ENCODE results near the gene RSPO1.

DNA sequence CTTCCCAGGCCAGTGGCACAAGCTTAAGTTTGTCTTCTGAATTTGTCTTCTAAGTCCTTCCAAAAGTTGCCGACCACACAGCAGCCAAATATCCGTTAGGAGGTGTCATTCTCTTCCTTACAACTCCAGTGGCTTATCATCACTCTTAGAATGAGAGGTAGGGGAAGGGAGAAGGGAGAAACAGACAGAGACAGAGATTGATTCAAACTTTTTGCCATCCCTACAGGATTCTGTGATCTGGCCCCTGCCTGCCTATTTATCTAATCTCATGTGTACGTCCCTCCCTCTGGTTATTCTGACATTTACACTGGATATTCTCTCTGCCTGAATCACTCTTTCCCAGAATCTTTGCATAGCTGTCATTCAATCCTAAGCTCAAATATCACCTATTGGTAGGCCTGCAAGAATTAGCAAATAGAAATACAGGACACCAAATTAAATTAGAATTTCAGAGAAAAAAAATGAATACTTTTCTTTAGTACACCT is 38.5 kb downstream of the RSPO1 start:
- TF ChIP-seq POLR2A (IDR thresholded peaks at IDR 0.05; ENCODE audit: low read depth, low read length) (no peak), SPI1 (IDR thresholded peaks at IDR 0.05; ENCODE audit: low read depth, low read length) (no peak), POLR2AphosphoS5 (IDR thresholded peaks at IDR 0.05; ENCODE audit: low read depth, low read length) (no peak), TAF1 (IDR thresholded peaks at IDR 0.05; ENCODE audit: low read depth, low read length) (no peak), POU2F2 (IDR thresholded peaks at IDR 0.05; ENCODE audit: low read depth, low read length) (no peak)

Data from GM12891 (cell line).